Measurements from ENCODE around the gene KRTAP3-1. TPM values are rescaled to one million over a fixed set of nuclear protein-coding genes. Genes with fewer than 3 reads are reported as not detected.

The KRTAP3-1 gene
- total RNA-seq, 6 donors from 2014 or later: not detected

- no peak for ATAC-seq (ENCODE audit: low FRiP score in 2 of 2)
- no peak overlapping the region for H3K4me3 ChIP-seq
- WGBS, 2 donors: 70 to 75% methylated on average over 2 of the region's 2 CpGs
These were observed 11.6 kb downstream of the KRTAP3-1 start for GRCh38 chr17:40997361-40997760.

GRCh38 chr17:40996829-40997228 is 12.1 kb downstream of the KRTAP3-1 start:
- WGBS, 2 donors: 82 to 83% methylated on average over 4 of the region's 4 CpGs
- Histone ChIP-seq H3K27me3 (no peaks in the 10 kb centered on the region), H3K36me3 (no peaks in the 10 kb centered on the region), H3K27ac (no peak overlapping the region), H3K4me3 (no peak overlapping the region), H3K4me1 (no peaks in the 10 kb centered on the region), H3K9me3 (no peaks in the 10 kb centered on the region)
- no peak for ATAC-seq (ENCODE audit: low FRiP score in 2 of 2)
- TF ChIP-seq POLR2AphosphoS5 (IDR thresholded peaks at IDR 0.05) (no peak), EP300 (IDR thresholded peaks at IDR 0.05) (no peak), CTCF (IDR thresholded peaks at IDR 0.05) (no peak), POLR2A (IDR thresholded peaks at IDR 0.05) (no peak)
- no peak for DNase-seq

More at GRCh38 chr17:40997361-40997760, 11.6 kb downstream of the KRTAP3-1 start:
- Histone ChIP-seq H3K27me3 (no peaks in the 10 kb centered on the region), H3K9me3 (no peaks in the 10 kb centered on the region), H3K36me3 (no peaks in the 10 kb centered on the region), H3K4me1 (no peaks in the 10 kb centered on the region), H3K27ac (no peak overlapping the region)
- no peak for DNase-seq
- TF ChIP-seq CTCF (IDR thresholded peaks at IDR 0.05): no peak
- no peak for TF ChIP-seq EP300 (IDR thresholded peaks at IDR 0.05)
- no peak for TF ChIP-seq POLR2A (IDR thresholded peaks at IDR 0.05)
- TF ChIP-seq POLR2AphosphoS5 (IDR thresholded peaks at IDR 0.05): no peak

GRCh38 chr17:40995116-40995515 is 13.8 kb downstream of the KRTAP3-1 start:
- H3K27me3 ChIP-seq: no peaks in the 10 kb centered on the region

GRCh38 chr17:40993839-40994238 is 15.1 kb downstream of the KRTAP3-1 start, which contains the start of gene KRTAP3-3:
KRTAP3-3 (minus strand) TSS chr17:40994164; CDS start chr17:40994097, 67 bp downstream.
- Histone ChIP-seq H3K27ac (no peak within 1 kb of the TSS), H3K4me1 (no peaks in the 10 kb centered on the region), H3K9me3 (no peaks in the 10 kb centered on the region), H3K4me3 (no peak within 1 kb of the TSS), H3K27me3 (no peaks in the 10 kb centered on the region), H3K36me3 (no peaks in the 10 kb centered on the region)
- peak in 1 of 2 donors; percentile 25 for DNase-seq
- WGBS, 2 donors: 52 to 53% methylated on average over 4 of the region's 4 CpGs
- no peak for ATAC-seq (ENCODE audit: low FRiP score in 2 of 2)
- TF ChIP-seq POLR2A (IDR thresholded peaks at IDR 0.05) (no peak), EP300 (IDR thresholded peaks at IDR 0.05) (no peak), CTCF (IDR thresholded peaks at IDR 0.05) (no peak), POLR2AphosphoS5 (IDR thresholded peaks at IDR 0.05) (no peak)

More at GRCh38 chr17:40995116-40995515, 13.8 kb downstream of the KRTAP3-1 start:
- no peak overlapping the region for H3K27ac ChIP-seq
- H3K4me3 ChIP-seq: no peak overlapping the region
- ATAC-seq (ENCODE audit: low FRiP score in 2 of 2): no peak
- no peaks in the 10 kb centered on the region for H3K4me1 ChIP-seq
- no peaks in the 10 kb centered on the region for H3K9me3 ChIP-seq
- 74 to 87% methylated on average over 1 of the region's 1 CpG for WGBS, 2 donors
- H3K36me3 ChIP-seq: no peaks in the 10 kb centered on the region
- no peak for TF ChIP-seq POLR2AphosphoS5 (IDR thresholded peaks at IDR 0.05)
- TF ChIP-seq EP300 (IDR thresholded peaks at IDR 0.05): no peak
- TF ChIP-seq POLR2A (IDR thresholded peaks at IDR 0.05): no peak
- no peak for TF ChIP-seq CTCF (IDR thresholded peaks at IDR 0.05)
- DNase-seq: no peak

- Histone ChIP-seq H3K27ac (no peak overlapping the region), H3K27me3 (no peaks in the 10 kb centered on the region)
- DNase-seq: no peak
These were observed 15.8 kb downstream of the KRTAP3-1 start for GRCh38 chr17:40993084-40993483.

More at GRCh38 chr17:40993084-40993483, 15.8 kb downstream of the KRTAP3-1 start:
- H3K36me3 ChIP-seq: no peaks in the 10 kb centered on the region
- H3K9me3 ChIP-seq: no peaks in the 10 kb centered on the region
- TF ChIP-seq EP300 (IDR thresholded peaks at IDR 0.05): no peak
- TF ChIP-seq CTCF (IDR thresholded peaks at IDR 0.05): no peak
- no peak for TF ChIP-seq POLR2A (IDR thresholded peaks at IDR 0.05)
- no peak for TF ChIP-seq POLR2AphosphoS5 (IDR thresholded peaks at IDR 0.05)
- H3K4me1 ChIP-seq: no peaks in the 10 kb centered on the region
- H3K4me3 ChIP-seq: no peak overlapping the region
- ATAC-seq (ENCODE audit: low FRiP score in 2 of 2): no peak
- WGBS, 2 donors: 89 to 94% methylated on average over 2 of the region's 2 CpGs
